ENCODE data around the gene PCCB.

DNA sequence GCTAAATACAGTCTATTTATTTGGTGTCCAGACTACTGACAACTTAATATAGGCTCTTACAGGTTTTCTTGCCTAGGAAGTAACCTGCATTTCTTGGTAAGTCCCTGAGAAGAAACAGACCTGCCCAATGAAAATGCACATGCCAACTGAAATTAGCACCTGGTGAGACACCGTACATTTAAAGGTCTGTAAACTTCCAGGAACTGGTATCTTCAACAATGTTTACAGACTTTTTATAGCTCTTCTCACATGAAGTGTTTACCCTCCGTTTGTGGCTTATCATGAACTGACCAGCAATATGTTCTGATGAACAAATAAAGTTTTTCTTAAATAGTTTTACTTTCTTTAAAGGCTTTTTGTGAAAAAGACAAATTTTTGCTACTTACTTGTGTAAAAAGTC lies 93.3 kb downstream of the PCCB start:
- TF ChIP-seq ZFP30 (CRISPR knock-in tag; IDR thresholded peaks at IDR 0.05) (no peak), ZFP3 (CRISPR knock-in tag; IDR thresholded peaks at IDR 0.05) (no peak), TCF4 (CRISPR knock-in tag; IDR thresholded peaks at IDR 0.05; ENCODE audit: borderline replicate concordance) (no peak), CSDC2 (CRISPR knock-in tag; IDR thresholded peaks at IDR 0.05) (no peak), ZNF70 (CRISPR knock-in tag; IDR thresholded peaks at IDR 0.05) (no peak), BACH2 (CRISPR knock-in tag; IDR thresholded peaks at IDR 0.05; ENCODE audit: borderline replicate concordance) (no peak), ZNF565 (CRISPR knock-in tag; conservative IDR thresholded peaks at IDR 0.05; ENCODE audit: low read depth) (no peak), ISL1 (CRISPR knock-in tag; IDR thresholded peaks at IDR 0.05) (no peak), TOX (CRISPR knock-in tag; IDR thresholded peaks at IDR 0.05; ENCODE audit: borderline replicate concordance) (no peak)
- TF ChIP-seq, protein P1, sequence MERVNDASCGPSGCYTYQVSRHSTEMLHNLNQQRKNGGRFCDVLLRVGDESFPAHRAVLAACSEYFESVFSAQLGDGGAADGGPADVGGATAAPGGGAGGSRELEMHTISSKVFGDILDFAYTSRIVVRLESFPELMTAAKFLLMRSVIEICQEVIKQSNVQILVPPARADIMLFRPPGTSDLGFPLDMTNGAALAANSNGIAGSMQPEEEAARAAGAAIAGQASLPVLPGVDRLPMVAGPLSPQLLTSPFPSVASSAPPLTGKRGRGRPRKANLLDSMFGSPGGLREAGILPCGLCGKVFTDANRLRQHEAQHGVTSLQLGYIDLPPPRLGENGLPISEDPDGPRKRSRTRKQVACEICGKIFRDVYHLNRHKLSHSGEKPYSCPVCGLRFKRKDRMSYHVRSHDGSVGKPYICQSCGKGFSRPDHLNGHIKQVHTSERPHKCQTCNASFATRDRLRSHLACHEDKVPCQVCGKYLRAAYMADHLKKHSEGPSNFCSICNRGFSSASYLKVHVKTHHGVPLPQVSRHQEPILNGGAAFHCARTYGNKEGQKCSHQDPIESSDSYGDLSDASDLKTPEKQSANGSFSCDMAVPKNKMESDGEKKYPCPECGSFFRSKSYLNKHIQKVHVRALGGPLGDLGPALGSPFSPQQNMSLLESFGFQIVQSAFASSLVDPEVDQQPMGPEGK (CRISPR knock-in tag; IDR thresholded peaks at IDR 0.05; ENCODE audit: borderline replicate concordance): no peak
- TF ChIP-seq, protein P2, sequence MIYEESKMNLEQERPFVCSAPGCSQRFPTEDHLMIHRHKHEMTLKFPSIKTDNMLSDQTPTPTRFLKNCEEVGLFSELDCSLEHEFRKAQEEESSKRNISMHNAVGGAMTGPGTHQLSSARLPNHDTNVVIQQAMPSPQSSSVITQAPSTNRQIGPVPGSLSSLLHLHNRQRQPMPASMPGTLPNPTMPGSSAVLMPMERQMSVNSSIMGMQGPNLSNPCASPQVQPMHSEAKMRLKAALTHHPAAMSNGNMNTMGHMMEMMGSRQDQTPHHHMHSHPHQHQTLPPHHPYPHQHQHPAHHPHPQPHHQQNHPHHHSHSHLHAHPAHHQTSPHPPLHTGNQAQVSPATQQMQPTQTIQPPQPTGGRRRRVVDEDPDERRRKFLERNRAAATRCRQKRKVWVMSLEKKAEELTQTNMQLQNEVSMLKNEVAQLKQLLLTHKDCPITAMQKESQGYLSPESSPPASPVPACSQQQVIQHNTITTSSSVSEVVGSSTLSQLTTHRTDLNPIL (CRISPR knock-in tag; IDR thresholded peaks at IDR 0.05; ENCODE audit: low read depth): no peak
- TF ChIP-seq, protein P3, sequence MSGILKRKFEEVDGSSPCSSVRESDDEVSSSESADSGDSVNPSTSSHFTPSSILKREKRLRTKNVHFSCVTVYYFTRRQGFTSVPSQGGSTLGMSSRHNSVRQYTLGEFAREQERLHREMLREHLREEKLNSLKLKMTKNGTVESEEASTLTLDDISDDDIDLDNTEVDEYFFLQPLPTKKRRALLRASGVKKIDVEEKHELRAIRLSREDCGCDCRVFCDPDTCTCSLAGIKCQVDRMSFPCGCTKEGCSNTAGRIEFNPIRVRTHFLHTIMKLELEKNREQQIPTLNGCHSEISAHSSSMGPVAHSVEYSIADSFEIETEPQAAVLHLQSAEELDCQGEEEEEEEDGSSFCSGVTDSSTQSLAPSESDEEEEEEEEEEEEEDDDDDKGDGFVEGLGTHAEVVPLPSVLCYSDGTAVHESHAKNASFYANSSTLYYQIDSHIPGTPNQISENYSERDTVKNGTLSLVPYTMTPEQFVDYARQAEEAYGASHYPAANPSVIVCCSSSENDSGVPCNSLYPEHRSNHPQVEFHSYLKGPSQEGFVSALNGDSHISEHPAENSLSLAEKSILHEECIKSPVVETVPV (CRISPR knock-in tag; IDR thresholded peaks at IDR 0.05): no peak
- TF ChIP-seq, protein P4, sequence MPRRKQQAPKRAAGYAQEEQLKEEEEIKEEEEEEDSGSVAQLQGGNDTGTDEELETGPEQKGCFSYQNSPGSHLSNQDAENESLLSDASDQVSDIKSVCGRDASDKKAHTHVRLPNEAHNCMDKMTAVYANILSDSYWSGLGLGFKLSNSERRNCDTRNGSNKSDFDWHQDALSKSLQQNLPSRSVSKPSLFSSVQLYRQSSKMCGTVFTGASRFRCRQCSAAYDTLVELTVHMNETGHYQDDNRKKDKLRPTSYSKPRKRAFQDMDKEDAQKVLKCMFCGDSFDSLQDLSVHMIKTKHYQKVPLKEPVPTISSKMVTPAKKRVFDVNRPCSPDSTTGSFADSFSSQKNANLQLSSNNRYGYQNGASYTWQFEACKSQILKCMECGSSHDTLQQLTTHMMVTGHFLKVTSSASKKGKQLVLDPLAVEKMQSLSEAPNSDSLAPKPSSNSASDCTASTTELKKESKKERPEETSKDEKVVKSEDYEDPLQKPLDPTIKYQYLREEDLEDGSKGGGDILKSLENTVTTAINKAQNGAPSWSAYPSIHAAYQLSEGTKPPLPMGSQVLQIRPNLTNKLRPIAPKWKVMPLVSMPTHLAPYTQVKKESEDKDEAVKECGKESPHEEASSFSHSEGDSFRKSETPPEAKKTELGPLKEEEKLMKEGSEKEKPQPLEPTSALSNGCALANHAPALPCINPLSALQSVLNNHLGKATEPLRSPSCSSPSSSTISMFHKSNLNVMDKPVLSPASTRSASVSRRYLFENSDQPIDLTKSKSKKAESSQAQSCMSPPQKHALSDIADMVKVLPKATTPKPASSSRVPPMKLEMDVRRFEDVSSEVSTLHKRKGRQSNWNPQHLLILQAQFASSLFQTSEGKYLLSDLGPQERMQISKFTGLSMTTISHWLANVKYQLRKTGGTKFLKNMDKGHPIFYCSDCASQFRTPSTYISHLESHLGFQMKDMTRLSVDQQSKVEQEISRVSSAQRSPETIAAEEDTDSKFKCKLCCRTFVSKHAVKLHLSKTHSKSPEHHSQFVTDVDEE (CRISPR knock-in tag; IDR thresholded peaks at IDR 0.05): no peak
